ENCODE data around the gene GBP6. TPM values are rescaled to one million over a fixed set of nuclear protein-coding genes. Genes with fewer than 3 reads are reported as not detected.
"Not testable (repeated sequence)": the region's sequence is repeated elsewhere in the genome, so short reads cannot be mapped to it uniquely, and the experiment has no call there.

Gene GBP6
- total and polyA plus RNA-seq, 5 experiments from 2014 or later: 0.10 to 0.27 (median 0.19) TPM; not detected in 1

- ATAC-seq (no peak), DNase-seq (no peak)
- peaks cover 0 to 3% (median 0%) of the 10 kb centered on the region in 5 donors for H3K27me3 Mint-ChIP-seq
- POLR2A ChIA-PET: no interaction called here
- no peak overlapping the region for H3K4me3 Mint-ChIP-seq
- peaks cover 0 to 2% (median 0%) of the 10 kb centered on the region in 3 donors for H3K36me3 Mint-ChIP-seq
- peaks cover 0 to under 1% (median 0%) of the 10 kb centered on the region in 4 donors for H3K4me1 Mint-ChIP-seq
- H3K9me3 Mint-ChIP-seq: peaks cover 0 to 14% (median 3%) of the 10 kb centered on the region in 9 donors
- no peak overlapping the region for H3K27ac Mint-ChIP-seq
These were observed 69.6 kb downstream of the GBP6 start for GRCh38 chr1:89433421-89433820.

DNA sequence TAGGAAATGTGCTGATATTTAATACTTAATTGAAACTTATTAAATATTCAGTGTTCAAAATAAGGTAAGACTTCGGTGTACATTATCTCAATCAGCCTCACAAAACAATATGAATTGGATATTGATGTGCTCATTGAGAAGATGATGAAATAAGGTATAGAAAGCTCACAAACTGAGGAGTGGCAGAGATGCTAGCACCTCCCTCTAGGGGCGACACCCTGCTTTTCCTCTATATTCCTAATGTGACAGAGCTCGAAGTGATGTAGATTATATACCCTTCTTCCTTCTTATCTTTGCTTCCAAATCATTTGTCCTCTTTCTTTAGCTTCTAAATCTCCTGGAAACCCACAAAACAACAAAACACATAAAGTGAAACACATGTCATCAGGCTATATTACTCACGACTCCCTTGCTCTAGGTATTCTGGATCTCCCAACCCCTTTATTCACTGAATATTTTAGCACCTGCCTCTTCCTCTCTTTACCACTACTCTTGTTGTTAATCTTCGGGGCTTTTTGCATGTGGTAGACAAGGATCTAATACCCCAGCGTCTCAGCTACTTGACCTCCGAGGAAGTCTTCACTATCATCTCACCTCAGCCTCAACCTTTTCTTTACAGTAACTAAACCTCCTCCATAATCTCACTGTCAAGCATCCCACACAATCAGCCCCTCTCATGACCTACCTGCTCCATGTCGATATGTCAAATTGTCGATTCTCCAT is 70.4 kb downstream of the GBP6 start:
- H3K27me3 Mint-ChIP-seq, DNase-seq, H3K27ac Mint-ChIP-seq, H3K4me1 Mint-ChIP-seq, H3K4me3 Mint-ChIP-seq, POLR2A ChIA-PET, ATAC-seq, H3K36me3 Mint-ChIP-seq: not testable (repeated sequence)
- H3K9me3 Mint-ChIP-seq: peaks cover 0 to 22% (median 9%) of the 10 kb centered on the region in 9 donors

Other genes starting within 250 kb of the GBP6 start
- 100 to 1,000 TPM; 151 to 164 TPM for gene GBP2, start 237.9 kb upstream of the GBP6 start, total RNA-seq
- 10 to 100 TPM; 86.0 to 98.3 (median 90.2) TPM for gene GBP2, start 237.9 kb upstream of the GBP6 start, polyA plus RNA-seq
- gene GBP7, start 188.1 kb upstream of the GBP6 start, total RNA-seq: under 1 TPM in 1 of 2 experiments, not detected in 1; 0.14 TPM
- gene GBP7, start 188.1 kb upstream of the GBP6 start, polyA plus RNA-seq: not detected
- 10 to 100 TPM; 23.1 to 27.2 TPM for gene GBP4, start 165.1 kb upstream of the GBP6 start, total RNA-seq
- 10 to 100 TPM; 32.3 to 37.5 (median 32.4) TPM for gene GBP4, start 165.1 kb upstream of the GBP6 start, polyA plus RNA-seq
- gene GBP5, start 91.2 kb upstream of the GBP6 start, total RNA-seq: 10 to 100 TPM; 19.9 to 22.2 TPM
- 10 to 100 TPM; 24.6 to 51.9 (median 48.7) TPM for gene GBP5, start 91.2 kb upstream of the GBP6 start, polyA plus RNA-seq
- gene LRRC8B, start 160.8 kb downstream of the GBP6 start, total RNA-seq: 10 to 100 TPM; 15.0 to 16.1 TPM
- 10 to 100 TPM in 2 of 3 donors, 1 to 10 TPM in 1; 8.5 to 13.6 (median 12.2) TPM for gene LRRC8B, start 160.8 kb downstream of the GBP6 start, polyA plus RNA-seq